Stimulated activated CD4-positive, alpha-beta T cell treated with anti-CD3 and anti-CD28 coated beads, TNF-alpha, amount 100 ng/mL, for 48 hours (primary cell): ENCODE results near the gene PCBP2.

Experiments used
- DNase-seq, 3 donors: peaks; one replicate each; pipeline ENCODE4 v3.0.0-alpha.2; 2020; ENCODE audit warnings: low read depth in 3 of 3

The PCBP2 gene

GRCh38 chr12:53493610-53494391 is 41.9 kb downstream of the PCBP2 start:
- no peak for DNase-seq

GRCh38 chr12:53495903-53496751 is 44.2 kb downstream of the PCBP2 start:
- no peak for DNase-seq

- DNase-seq = no peak
Observed at GRCh38 chr12:53496752-53497032, 44.8 kb downstream of the PCBP2 start.

GRCh38 chr12:53497461-53497860 is 45.6 kb downstream of the PCBP2 start:
- no peak for DNase-seq

GRCh38 chr12:53498235-53498630 is 46.3 kb downstream of the PCBP2 start:
- DNase-seq = no peak

- DNase-seq = peak; percentile 22 to 57 (median 26)
Observed at GRCh38 chr12:53499266-53500141, 47.6 kb downstream of the PCBP2 start, which contains the start of gene MAP3K12. MAP3K12 (minus strand) TSS chr12:53499458; CDS start chr12:53487391, 12,067 bp downstream.

GRCh38 chr12:53500142-53500775 is 48.4 kb downstream of the PCBP2 start:
- no peak for DNase-seq

GRCh38 chr12:53500776-53501614 is 49.1 kb downstream of the PCBP2 start, which contains the start of gene TARBP2:
TARBP2 (plus strand) TSS chr12:53501283; CDS start chr12:53501409, 126 bp downstream.
- peak; percentile 89 to 97 (median 96) for DNase-seq

GRCh38 chr12:53501615-53502181 is 49.8 kb downstream of the PCBP2 start:
- DNase-seq = no peak

GRCh38 chr12:53502331-53502730 is 50.4 kb downstream of the PCBP2 start:
- no peak for DNase-seq

- no peak for DNase-seq
Observed at GRCh38 chr12:53502983-53503728, 51.3 kb downstream of the PCBP2 start.

- DNase-seq = no peak
Observed at GRCh38 chr12:53504004-53504920, 52.4 kb downstream of the PCBP2 start.

- no peak for DNase-seq
Observed at GRCh38 chr12:53505086-53505485, 53.2 kb downstream of the PCBP2 start.

GRCh38 chr12:53505555-53506449 is 53.9 kb downstream of the PCBP2 start:
- DNase-seq = no peak

GRCh38 chr12:53506450-53506785 is 54.5 kb downstream of the PCBP2 start:
- no peak for DNase-seq

GRCh38 chr12:53506881-53507602 is 55.1 kb downstream of the PCBP2 start, which contains the start of gene NPFF:
NPFF (minus strand) TSS chr12:53507484; CDS start chr12:53507474, 10 bp downstream.
- DNase-seq = no peak

- no peak for DNase-seq
Observed at GRCh38 chr12:53507603-53507885, 55.6 kb downstream of the PCBP2 start.
